ENCODE measurements around the gene PDE10A. TPM values are rescaled to one million over a fixed set of nuclear protein-coding genes. Genes with fewer than 3 reads are reported as not detected.

PDE10A gene
- total and polyA plus RNA-seq, 2 of the 13 experiments (the other 11 are each of a cell fraction or from before 2014, with no cell fraction given): not detected

- BruUV-seq (replicated peaks): no TSS peak
- Histone ChIP-seq H3K27me3 (ENCODE audit: control insufficient read depth in 1 of 2, insufficient read depth in 2 of 2, low read length in 2 of 2) (no peaks in the 10 kb centered on the region), H3K79me2 (ENCODE audit: insufficient read depth, low read length) (no peaks in the 10 kb centered on the region), H3K4me1 (ENCODE audit: insufficient read depth, low read length) (no peaks in the 10 kb centered on the region), H3K36me3 (replicated peaks in 1 of 2; ENCODE audit: control insufficient read depth in 1 of 2, insufficient read depth in 2 of 2, low read length in 2 of 2) (no peaks in the 10 kb centered on the region), H3K4me2 (ENCODE audit: low read depth, low read length) (no peak overlapping the region), H2AFZ (ENCODE audit: low read length) (no peak overlapping the region), H3K9me3 (ENCODE audit: low read length) (no peaks in the 10 kb centered on the region), H3K4me3 (replicated peaks in 1 of 3; ENCODE audit: insufficient read depth in 1 of 3, low read depth in 2 of 3, low read length in 3 of 3) (no peak overlapping the region), H3K27ac (ENCODE audit: extremely low read length, insufficient read depth, low read length) (no peak overlapping the region), H4K20me1 (ENCODE audit: insufficient read depth, low read length) (no peaks in the 10 kb centered on the region), H3K9ac (ENCODE audit: insufficient read depth, low read depth, low read length) (no peak overlapping the region)
- ATAC-seq (no peak), FAIRE-seq (no peak), DNase-seq (ENCODE audit: low spot score) (no peak)
- TF ChIP-seq KLF6 (CRISPR knock-in tag; IDR thresholded peaks at IDR 0.05) (no peak), RCOR2 (CRISPR knock-in tag; IDR thresholded peaks at IDR 0.05) (no peak), NCOR1 (IDR thresholded peaks at IDR 0.05; ENCODE audit: borderline replicate concordance, low read length) (no peak), ZNF292 (CRISPR knock-in tag; IDR thresholded peaks at IDR 0.05; ENCODE audit: borderline replicate concordance, low read depth) (no peak), NKX3-1 (CRISPR knock-in tag; IDR thresholded peaks at IDR 0.05) (no peak), TBX2 (CRISPR knock-in tag; IDR thresholded peaks at IDR 0.05; ENCODE audit: borderline replicate concordance) (no peak)
- intact Hi-C loops (cut with micrococcal nuclease; ENCODE audit: unreplicated experiment) (no loop called here), in situ Hi-C loops (cut with HindIII; ENCODE audit: extremely low pct_ligation_motif_present, low pct_unique_long_range_greater_than_20kb) (no loop called here)
- CTCF ChIA-PET (ENCODE audit: low intra/inter-chr PET ratio, low total read pairs): no interaction called here
- POLR2A ChIA-PET: no interaction called here
- 8% methylated on average over 2 of the region's 2 CpGs for WGBS (ENCODE audit: low lambda C conversion rate)
Measured at GRCh38 chr6:165404296-165404695, 258.7 kb downstream of the PDE10A start.

GRCh38 chr6:165403006-165403595, 259.9 kb downstream of the PDE10A start:
- ChIA-PET POLR2A (no interaction called here), CTCF (ENCODE audit: low intra/inter-chr PET ratio, low total read pairs) (no interaction called here)
- no peak for DNase-seq (ENCODE audit: low spot score)
- H3K79me2 ChIP-seq (ENCODE audit: insufficient read depth, low read length): no peaks in the 10 kb centered on the region
- H3K36me3 ChIP-seq (replicated peaks in 1 of 2; ENCODE audit: control insufficient read depth in 1 of 2, insufficient read depth in 2 of 2, low read length in 2 of 2): no peaks in the 10 kb centered on the region
- no peak overlapping the region for H3K9ac ChIP-seq (ENCODE audit: insufficient read depth, low read depth, low read length)
- H4K20me1 ChIP-seq (ENCODE audit: insufficient read depth, low read length): no peaks in the 10 kb centered on the region
- no peak overlapping the region for H3K4me3 ChIP-seq (replicated peaks in 1 of 3; ENCODE audit: insufficient read depth in 1 of 3, low read depth in 2 of 3, low read length in 3 of 3)
- WGBS (ENCODE audit: low lambda C conversion rate): 12% methylated on average over 7 of the region's 7 CpGs
- H2AFZ ChIP-seq (ENCODE audit: low read length): no peak overlapping the region
- intact Hi-C loops (cut with micrococcal nuclease; ENCODE audit: unreplicated experiment): no loop called here
- H3K9me3 ChIP-seq (ENCODE audit: low read length): no peaks in the 10 kb centered on the region
- H3K27ac ChIP-seq (ENCODE audit: extremely low read length, insufficient read depth, low read length): no peak overlapping the region
- ATAC-seq: no peak
- BruUV-seq (replicated peaks): no TSS peak
- FAIRE-seq: no peak
- in situ Hi-C loops (cut with HindIII; ENCODE audit: extremely low pct_ligation_motif_present, low pct_unique_long_range_greater_than_20kb): no loop called here
- H3K27me3 ChIP-seq (ENCODE audit: control insufficient read depth in 1 of 2, insufficient read depth in 2 of 2, low read length in 2 of 2): no peaks in the 10 kb centered on the region
- H3K4me1 ChIP-seq (ENCODE audit: insufficient read depth, low read length): no peaks in the 10 kb centered on the region
- H3K4me2 ChIP-seq (ENCODE audit: low read depth, low read length): no peak overlapping the region
- TF ChIP-seq SP5 (CRISPR knock-in tag; IDR thresholded peaks at IDR 0.05; ENCODE audit: borderline replicate concordance, low read depth) (no peak), ZNF503 (CRISPR knock-in tag; IDR thresholded peaks at IDR 0.05) (no peak), ZNF543 (CRISPR knock-in tag; IDR thresholded peaks at IDR 0.05) (no peak), SNAPC4 (CRISPR knock-in tag; IDR thresholded peaks at IDR 0.05) (no peak), ZNF724P (CRISPR knock-in tag; IDR thresholded peaks at IDR 0.05; ENCODE audit: borderline replicate concordance) (no peak), ZBTB1 (CRISPR knock-in tag; IDR thresholded peaks at IDR 0.05; ENCODE audit: borderline replicate concordance) (no peak), ZNF274 (CRISPR knock-in tag; IDR thresholded peaks at IDR 0.05) (no peak), ADNP (CRISPR knock-in tag; IDR thresholded peaks at IDR 0.05) (no peak)

All from HepG2 (cell line).